Left ventricle myocardium inferior (tissue), 1 donor: ENCODE results near the gene DHX16. TPM values are rescaled to one million over a fixed set of nuclear protein-coding genes. Genes with fewer than 3 reads are reported as not detected.

Experiments used
- DNase-seq: peaks from one replicate; pipeline ENCODE4 v3.0.0-alpha.2; 2020
- H3K27ac ChIP-seq: fragments of 200-600 bp; replicated peaks from 2 replicates; pipeline ENCODE4 v1.8.0; 2021
- H3K27me3 ChIP-seq: fragments of 200-600 bp; 2 replicates; pipeline ENCODE4 v1.8.0; 2021; ENCODE audit warnings: low read depth
- H3K36me3 ChIP-seq: fragments of 200-600 bp; 2 replicates; pipeline ENCODE4 v1.8.0; 2021
- H3K4me1 ChIP-seq: fragments of 200-600 bp; 2 replicates; pipeline ENCODE4 v1.8.0; 2021
- H3K4me3 ChIP-seq: fragments of 200-600 bp; 2 replicates; pipeline ENCODE4 v1.8.0; 2021; ENCODE audit warnings: mild to moderate bottlenecking, moderate library complexity
- H3K9me3 ChIP-seq: fragments of 200-600 bp; replicated peaks from 2 replicates; pipeline ENCODE4 v1.8.0; 2021
- intact Hi-C: fragments of 100-400 bp; cut with micrococcal nuclease; formaldehyde crosslinking; loops from one replicate; pipeline ENCODE4 v1.11.0; 2022
- total RNA-seq: library from RNA; stranded (reverse); fragmentation: NEBNext Ultra II Directional; extraction: Animal tissue kit (Norgen Biotek cat#: 25700); gene quantifications from one replicate; pipeline ENCODE4 v1.2.1, GENCODE V29; 2021
- TF ChIP-seq, protein P1 (sequence below): fragments of 200-600 bp; IDR thresholded peaks from 2 replicates; pipeline ENCODE4 v1.8.0; 2021; ENCODE audit warnings: antibody characterized with exemption, mild to moderate bottlenecking, borderline replicate concordance
- donor health status: DM: no; HTN: yes; CAD: no; lungs with severe emphysema.

The DHX16 gene
- total RNA-seq, 1 donor from 2014 or later, result 22.1 TPM

DNA sequence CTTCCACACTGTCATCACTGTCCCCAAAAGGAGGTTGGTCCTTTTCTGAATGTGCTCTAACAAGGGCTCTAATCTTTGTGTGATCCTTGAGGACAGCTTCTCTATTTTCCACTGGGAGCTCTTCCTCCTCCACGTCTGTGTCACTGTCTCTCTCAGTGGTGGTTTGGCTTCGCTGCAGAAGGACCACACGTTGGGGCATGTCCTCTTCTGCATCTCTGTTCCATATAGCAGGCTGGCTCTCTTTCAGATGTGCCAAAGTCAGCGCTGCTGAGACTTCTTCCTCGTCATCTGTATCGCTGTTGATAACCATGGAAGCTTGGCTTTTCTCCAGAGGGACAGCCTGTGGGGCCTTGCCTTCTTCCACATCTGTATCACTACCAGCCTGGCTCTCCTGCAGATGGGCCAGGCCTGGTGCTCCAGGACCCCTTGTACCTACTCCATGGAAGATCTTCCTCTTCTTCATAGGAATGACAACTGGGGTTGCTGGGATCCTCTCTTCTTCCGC is 39.7 kb upstream of the DHX16 start:
- H3K9me3 ChIP-seq, result no peaks in the 10 kb centered on the region
- peaks cover 12% of the 10 kb centered on the region for H3K4me1 ChIP-seq
- H3K27ac ChIP-seq, result no peak overlapping the region
- intact Hi-C loops, result no loop called here
- H3K4me3 ChIP-seq, result no peak overlapping the region
- peaks cover 74% of the 10 kb centered on the region for H3K36me3 ChIP-seq
- TF ChIP-seq, protein P1, sequence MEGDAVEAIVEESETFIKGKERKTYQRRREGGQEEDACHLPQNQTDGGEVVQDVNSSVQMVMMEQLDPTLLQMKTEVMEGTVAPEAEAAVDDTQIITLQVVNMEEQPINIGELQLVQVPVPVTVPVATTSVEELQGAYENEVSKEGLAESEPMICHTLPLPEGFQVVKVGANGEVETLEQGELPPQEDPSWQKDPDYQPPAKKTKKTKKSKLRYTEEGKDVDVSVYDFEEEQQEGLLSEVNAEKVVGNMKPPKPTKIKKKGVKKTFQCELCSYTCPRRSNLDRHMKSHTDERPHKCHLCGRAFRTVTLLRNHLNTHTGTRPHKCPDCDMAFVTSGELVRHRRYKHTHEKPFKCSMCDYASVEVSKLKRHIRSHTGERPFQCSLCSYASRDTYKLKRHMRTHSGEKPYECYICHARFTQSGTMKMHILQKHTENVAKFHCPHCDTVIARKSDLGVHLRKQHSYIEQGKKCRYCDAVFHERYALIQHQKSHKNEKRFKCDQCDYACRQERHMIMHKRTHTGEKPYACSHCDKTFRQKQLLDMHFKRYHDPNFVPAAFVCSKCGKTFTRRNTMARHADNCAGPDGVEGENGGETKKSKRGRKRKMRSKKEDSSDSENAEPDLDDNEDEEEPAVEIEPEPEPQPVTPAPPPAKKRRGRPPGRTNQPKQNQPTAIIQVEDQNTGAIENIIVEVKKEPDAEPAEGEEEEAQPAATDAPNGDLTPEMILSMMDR, result no peak
- no peak for DNase-seq
- no peaks in the 10 kb centered on the region for H3K27me3 ChIP-seq

DNA sequence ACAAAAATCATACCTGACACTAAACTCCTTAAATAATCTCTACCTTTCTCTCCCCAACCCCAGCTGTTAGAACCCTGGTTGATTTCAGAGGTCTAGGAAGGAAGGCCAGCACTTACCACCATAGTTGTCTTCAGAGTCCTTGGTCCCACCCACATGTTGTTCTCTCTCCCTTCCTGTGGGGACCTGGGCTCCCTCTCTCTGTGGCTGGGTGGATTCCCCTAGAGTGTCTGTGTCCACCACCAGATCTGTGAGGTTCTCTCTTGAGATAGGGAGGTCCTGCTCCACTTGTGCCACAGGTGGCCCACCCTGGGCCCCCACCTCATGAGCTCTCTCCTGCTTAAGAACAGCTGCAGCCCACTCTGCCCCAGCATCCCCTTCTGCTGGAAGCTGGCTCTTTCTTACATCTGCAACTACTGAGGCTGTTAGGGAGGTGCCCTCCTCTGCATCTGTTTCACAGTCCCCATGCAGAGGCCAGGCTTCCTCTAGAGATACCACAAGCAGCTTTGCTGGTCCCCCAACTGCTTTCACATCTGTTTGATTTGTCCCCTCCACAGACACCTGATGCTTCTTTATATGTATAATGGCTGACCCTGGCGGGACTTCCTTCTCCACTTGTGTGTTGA is 39.1 kb upstream of the DHX16 start:
- H3K4me1 ChIP-seq, result peaks cover 9% of the 10 kb centered on the region
- DNase-seq, result no peak
- H3K27me3 ChIP-seq, result no peaks in the 10 kb centered on the region
- no peak overlapping the region for H3K4me3 ChIP-seq
- no peaks in the 10 kb centered on the region for H3K9me3 ChIP-seq
- TF ChIP-seq, protein P1, result no peak
- intact Hi-C loops, result no loop called here
- peaks cover 80% of the 10 kb centered on the region for H3K36me3 ChIP-seq
- H3K27ac ChIP-seq, result no peak overlapping the region

DNA sequence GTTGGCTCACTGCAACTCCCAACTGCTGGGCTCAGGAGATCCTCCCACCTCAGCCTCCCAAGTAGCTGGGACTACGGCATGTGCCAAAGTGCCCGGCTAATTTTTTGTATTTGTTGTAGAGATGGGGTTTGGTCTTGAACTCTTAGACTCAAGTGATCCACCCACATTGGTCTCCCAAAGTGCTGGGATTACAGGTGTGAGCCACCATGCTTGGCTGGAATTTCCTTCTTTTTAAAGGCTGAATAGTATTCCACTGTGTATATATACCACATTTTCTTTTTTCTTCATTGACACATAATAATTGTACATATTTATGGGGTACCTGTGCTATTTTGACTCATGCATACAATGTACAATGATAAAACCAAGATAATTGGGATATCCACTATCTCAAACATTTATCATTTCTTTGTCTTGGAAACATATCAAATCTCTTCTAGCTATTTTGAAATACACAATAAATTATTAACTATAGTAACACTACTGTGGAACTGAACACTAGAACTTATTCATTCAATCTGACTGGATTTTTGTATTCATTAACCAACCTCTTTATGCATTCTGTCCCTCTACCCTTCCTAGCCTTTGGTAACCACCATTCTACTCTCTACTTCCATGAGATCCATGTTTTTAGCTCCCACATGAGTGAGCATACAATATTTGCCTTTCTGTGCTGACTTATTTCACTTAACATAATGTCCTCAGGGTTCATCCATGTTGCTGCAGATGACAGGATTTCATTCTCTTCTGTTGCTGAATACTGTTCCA is 36.5 kb upstream of the DHX16 start:
- Histone ChIP-seq H3K27ac (no peak overlapping the region), H3K4me1 (peaks cover 9% of the 10 kb centered on the region), H3K9me3 (no peaks in the 10 kb centered on the region), H3K4me3 (no peak overlapping the region), H3K27me3 (no peaks in the 10 kb centered on the region), H3K36me3 (peaks cover 86% of the 10 kb centered on the region)
- DNase-seq, result no peak
- intact Hi-C loops, result no loop called here
- TF ChIP-seq, protein P1, result no peak

DNA sequence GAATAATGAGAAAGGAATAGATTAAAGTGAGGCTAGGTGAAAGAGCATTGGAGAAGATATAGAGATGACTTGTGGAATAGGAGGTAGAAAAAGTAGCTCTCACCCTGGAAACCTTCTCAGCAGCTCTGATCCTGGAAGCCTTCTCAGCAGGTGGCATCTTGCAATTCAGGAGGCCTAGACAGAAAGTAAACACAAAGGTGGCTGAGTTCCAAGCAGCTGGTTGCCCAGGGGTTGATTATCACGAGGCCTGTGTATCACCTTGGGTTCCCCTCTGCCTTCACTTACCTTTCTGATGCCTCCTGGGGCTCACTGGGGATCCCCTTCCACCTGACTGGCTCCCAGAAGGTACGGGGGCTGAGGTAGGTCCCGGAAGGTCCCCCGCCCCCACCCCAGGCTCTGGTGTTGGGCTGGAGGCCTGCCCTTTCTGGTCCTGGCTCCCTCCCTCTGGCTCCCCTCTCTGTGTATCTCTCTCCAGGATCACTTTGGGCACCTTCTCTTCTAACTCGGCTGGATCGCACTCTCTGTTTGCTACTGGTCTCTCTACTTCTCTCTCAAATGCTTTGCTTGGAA is 34.6 kb upstream of the DHX16 start:
- Histone ChIP-seq H3K27me3 (no peaks in the 10 kb centered on the region), H3K36me3 (peaks cover 79% of the 10 kb centered on the region), H3K9me3 (no peaks in the 10 kb centered on the region), H3K4me3 (no peak overlapping the region), H3K27ac (no peak overlapping the region), H3K4me1 (peaks cover 9% of the 10 kb centered on the region)
- intact Hi-C loops, result no loop called here
- TF ChIP-seq, protein P1, result no peak
- DNase-seq, result no peak

DNA sequence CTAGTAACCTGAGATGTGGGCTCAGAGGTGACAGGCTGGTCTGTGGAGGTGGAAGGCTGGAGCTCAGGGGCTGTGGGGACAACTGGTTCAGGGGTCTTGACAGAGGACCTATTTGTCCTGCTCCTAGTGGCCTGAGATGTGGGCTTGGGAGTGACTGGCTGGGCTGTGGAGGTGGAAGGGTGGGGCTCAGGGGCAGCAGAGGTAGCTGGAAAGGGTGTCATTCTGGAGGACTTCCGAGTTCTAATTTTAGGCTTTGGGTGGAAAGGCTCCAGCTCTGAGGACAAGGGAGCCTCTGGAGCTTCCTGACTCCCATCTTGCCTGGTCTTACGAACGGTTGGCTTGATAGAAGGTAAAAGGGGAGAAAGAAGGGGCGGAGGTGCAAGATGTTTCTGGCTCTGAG is 32.8 kb upstream of the DHX16 start:
- peaks cover 67% of the 10 kb centered on the region for H3K36me3 ChIP-seq
- intact Hi-C loops, result no loop called here

More for the DNA sequence above, 32.8 kb upstream of the DHX16 start:
- Histone ChIP-seq H3K4me1 (peaks cover 9% of the 10 kb centered on the region), H3K27ac (peak overlapping the region; percentile 33), H3K27me3 (no peaks in the 10 kb centered on the region), H3K4me3 (no peak overlapping the region), H3K9me3 (no peaks in the 10 kb centered on the region)
- no peak for DNase-seq
- TF ChIP-seq, protein P1, result no peak
